C4-2B (cell line): ENCODE data around the gene GPR135.

ENCODE experiments used
- ZFX ChIP-seq: fragments of 450-650 bp; IDR thresholded peaks from 2 replicates; pipeline ENCODE4 v1.6.1; 2017
- TF ChIP-seq, protein P1 (sequence below): fragments of 450-650 bp; conservative IDR thresholded peaks from 2 replicates; pipeline ENCODE4 v1.5.1; 2017; ENCODE audit warnings: mild to moderate bottlenecking

DNA sequence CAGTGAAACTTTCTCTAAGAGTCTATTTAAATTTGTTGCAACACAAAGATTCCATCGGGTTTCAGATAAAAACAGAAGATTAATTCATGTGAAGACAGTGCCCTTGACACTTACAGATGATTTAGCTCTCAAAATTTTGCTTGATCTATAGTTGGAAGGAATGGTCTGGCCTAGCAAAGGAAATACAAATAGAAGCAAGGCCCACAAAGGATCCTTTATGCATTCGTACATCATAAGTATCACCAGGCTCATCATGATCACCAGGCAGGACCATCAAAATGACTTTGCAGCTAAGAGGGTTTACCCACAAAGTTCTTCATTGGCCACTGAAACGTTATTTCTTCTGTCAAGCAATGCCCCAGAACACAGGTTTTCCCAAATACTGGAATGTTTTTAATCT lies 43.9 kb upstream of the GPR135 start:
- TF ChIP-seq, protein P1, sequence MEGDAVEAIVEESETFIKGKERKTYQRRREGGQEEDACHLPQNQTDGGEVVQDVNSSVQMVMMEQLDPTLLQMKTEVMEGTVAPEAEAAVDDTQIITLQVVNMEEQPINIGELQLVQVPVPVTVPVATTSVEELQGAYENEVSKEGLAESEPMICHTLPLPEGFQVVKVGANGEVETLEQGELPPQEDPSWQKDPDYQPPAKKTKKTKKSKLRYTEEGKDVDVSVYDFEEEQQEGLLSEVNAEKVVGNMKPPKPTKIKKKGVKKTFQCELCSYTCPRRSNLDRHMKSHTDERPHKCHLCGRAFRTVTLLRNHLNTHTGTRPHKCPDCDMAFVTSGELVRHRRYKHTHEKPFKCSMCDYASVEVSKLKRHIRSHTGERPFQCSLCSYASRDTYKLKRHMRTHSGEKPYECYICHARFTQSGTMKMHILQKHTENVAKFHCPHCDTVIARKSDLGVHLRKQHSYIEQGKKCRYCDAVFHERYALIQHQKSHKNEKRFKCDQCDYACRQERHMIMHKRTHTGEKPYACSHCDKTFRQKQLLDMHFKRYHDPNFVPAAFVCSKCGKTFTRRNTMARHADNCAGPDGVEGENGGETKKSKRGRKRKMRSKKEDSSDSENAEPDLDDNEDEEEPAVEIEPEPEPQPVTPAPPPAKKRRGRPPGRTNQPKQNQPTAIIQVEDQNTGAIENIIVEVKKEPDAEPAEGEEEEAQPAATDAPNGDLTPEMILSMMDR: no peak
- no peak for TF ChIP-seq ZFX
